Left ventricle myocardium superior (tissue), 1 donor: ENCODE results near the gene HPSE2. TPM values are rescaled to one million over a fixed set of nuclear protein-coding genes. Genes with fewer than 3 reads are reported as not detected.
A peak's percentile ranks its signal among the peaks of the same experiment; 100 is the strongest.
"Not testable (repeated sequence)": the region's sequence is repeated elsewhere in the genome, so short reads cannot be mapped to it uniquely, and the experiment has no call there.

ENCODE experiments used
- ATAC-seq: fragments of 200-7000 bp; cut with Tn5 transposase; one replicate; pipeline ENCODE4 v1.9.1; 2020; ENCODE audit warnings: mild to moderate bottlenecking, moderate library complexity
- DNase-seq: peaks from one replicate; pipeline ENCODE4 v3.0.0-alpha.2; 2020
- intact Hi-C: fragments of 100-400 bp; cut with micrococcal nuclease; formaldehyde crosslinking; loops from one replicate; pipeline ENCODE4 v1.11.0; 2022
- total RNA-seq: library from RNA; stranded (reverse); fragmentation: NEBNext Ultra II Directional; extraction: Animal tissue kit (Norgen Biotek cat#: 25700); gene quantifications from one replicate; pipeline ENCODE4 v1.2.1, GENCODE V29; 2021
- donor health status: DM: no; HTN: yes; CAD: no; lungs with severe emphysema.

The HPSE2 gene
- total RNA-seq, 1 donor from 2014 or later, result not detected

- intact Hi-C loops, result no loop called here
- DNase-seq, result no peak
- no peak for ATAC-seq
Observed at GRCh38 chr10:98951269-98952000, 284.2 kb downstream of the HPSE2 start.

DNA sequence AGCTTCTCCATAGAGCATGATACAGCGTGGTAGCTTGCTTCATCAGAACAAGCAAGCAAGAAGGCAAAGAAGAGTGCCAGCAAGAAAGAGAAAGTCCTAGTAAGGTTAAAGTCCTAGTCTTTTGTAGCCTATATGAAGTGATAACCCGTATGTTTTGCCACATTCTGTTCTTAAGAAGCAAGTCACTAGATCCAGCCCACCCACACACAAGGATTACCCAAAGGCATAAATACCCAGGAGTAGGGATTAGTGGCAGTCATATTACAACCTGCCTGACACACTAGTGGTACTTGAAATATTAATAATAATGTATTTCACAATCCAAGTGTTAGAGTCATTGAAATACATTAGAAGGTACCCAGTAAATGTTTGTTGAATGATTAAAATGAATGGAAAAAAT lies 285.5 kb downstream of the HPSE2 start:
- no peak for DNase-seq
- intact Hi-C loops, result no loop called here

GRCh38 chr10:98949306-98949705 lies 286.3 kb downstream of the HPSE2 start:
- no peak for DNase-seq
- intact Hi-C loops, result no loop called here
- no peak for ATAC-seq

More for the DNA sequence above, 285.5 kb downstream of the HPSE2 start:
- no peak for ATAC-seq

DNA sequence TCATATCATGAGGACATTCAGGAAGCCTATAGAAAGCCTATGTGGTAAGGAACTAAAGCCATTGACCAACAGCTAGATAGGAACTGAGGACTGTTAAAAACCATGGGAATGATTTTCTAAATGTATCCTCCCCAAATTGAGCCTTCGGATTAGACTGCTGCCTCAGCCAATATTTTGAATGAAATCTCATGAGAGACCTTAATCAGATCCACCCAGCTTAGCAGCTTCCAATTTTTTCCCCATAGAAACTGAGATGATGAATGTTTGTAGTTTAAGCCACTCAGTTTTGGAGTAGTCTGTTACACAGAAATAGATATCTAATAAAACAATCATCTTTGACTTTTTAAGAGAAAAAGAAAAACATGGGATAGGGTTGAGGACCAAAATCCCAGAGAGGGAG lies 292.0 kb downstream of the HPSE2 start:
- DNase-seq (no peak), ATAC-seq (no peak)
- intact Hi-C loops, result no loop called here

DNA sequence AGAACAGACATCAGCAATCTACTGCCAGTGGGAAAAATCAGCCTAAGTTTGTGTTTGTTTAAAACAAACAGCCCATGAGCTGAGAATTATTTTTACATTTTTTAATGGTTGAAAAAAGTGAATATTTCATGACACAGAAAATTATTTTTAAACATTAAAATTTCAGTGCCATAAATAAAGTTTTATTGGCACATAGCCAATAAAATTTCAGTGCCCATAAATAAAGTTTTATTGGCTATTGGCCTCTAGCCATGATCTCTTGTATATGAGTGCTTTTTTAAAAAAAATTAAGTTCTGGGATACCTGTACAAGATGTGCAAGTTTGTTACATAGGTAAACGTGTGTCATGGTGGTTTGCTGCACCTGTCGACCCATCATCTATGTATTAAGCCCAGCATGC lies 305.9 kb downstream of the HPSE2 start:
- intact Hi-C loops, result no loop called here
- ATAC-seq, result no peak
- no peak for DNase-seq

- no peak for ATAC-seq
- intact Hi-C loops, result no loop called here
- no peak for DNase-seq
Observed at GRCh38 chr10:98925651-98926050, 310.0 kb downstream of the HPSE2 start.

DNA sequence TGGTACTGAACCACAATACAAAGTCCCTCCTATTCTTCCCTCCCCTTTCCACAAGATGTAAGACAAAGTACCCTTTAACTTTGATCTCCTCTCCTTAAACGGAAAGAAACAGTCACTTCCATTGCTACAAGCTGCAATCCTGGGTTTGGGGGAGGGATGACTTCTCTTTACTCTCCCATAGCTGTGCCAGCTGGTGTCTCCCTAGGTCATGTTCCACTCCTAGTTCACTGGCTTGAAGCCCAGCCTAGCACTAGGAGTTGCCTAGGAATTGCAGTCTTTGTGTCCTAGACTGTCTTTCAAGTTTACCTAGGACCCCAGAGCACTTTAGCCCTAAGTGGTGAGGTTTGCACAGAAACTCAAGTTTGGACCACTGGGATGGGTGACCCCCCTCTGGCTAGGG lies 311.1 kb downstream of the HPSE2 start:
- ATAC-seq (no peak), DNase-seq (no peak)
- intact Hi-C loops, result no loop called here

GRCh38 chr10:98921316-98921715 lies 314.3 kb downstream of the HPSE2 start:
- intact Hi-C loops, result no loop called here

GRCh38 chr10:98920807-98921206 lies 314.8 kb downstream of the HPSE2 start:
- peak; percentile 90 for ATAC-seq
- intact Hi-C loops, result no loop called here
- no peak for DNase-seq

More at GRCh38 chr10:98921316-98921715, 314.3 kb downstream of the HPSE2 start:
- DNase-seq (no peak), ATAC-seq (peak; percentile 44)

DNA sequence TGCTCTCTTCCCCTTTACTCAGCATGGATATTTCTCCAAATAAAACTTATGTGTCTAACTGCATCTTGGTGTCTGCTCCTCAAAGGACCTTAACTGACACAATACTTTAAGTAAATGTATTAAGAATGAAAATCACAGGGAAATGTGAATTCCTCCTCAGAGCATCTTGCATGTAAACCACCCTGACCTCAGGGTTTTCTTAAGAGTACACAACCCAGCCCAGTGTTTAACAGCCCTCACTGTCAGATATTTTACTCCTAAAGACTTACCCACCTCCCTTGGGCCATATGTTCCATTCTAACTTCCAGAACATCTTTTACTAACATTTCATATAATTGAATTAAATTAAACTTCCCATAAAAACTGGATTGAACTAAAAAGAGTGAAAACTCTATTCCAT lies 315.3 kb downstream of the HPSE2 start:
- no peak for ATAC-seq
- intact Hi-C loops, result no loop called here
- no peak for DNase-seq

- DNase-seq (no peak), ATAC-seq (peak; percentile 27)
- intact Hi-C loops, result no loop called here
Observed at GRCh38 chr10:98919899-98920298, 315.8 kb downstream of the HPSE2 start.

DNA sequence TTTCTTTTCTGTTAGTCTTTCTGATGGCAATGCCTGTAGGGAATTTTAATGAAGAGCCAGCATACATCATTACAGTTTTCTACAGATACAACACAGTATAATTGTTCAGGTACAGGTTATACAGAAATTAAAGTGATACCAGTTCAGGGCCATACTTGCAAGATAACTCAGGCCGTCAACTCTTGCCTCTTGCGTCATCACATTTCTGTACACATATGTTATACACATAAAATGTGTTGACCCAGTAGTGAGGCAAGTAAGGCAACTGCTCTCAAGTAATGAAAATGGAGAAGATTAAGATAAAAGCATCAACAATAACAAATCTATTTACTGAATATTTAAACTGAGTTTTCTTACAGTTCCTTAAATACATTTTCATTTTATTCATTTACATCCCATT lies 317.8 kb downstream of the HPSE2 start:
- DNase-seq, result no peak
- no peak for ATAC-seq
- intact Hi-C loops, result no loop called here

DNA sequence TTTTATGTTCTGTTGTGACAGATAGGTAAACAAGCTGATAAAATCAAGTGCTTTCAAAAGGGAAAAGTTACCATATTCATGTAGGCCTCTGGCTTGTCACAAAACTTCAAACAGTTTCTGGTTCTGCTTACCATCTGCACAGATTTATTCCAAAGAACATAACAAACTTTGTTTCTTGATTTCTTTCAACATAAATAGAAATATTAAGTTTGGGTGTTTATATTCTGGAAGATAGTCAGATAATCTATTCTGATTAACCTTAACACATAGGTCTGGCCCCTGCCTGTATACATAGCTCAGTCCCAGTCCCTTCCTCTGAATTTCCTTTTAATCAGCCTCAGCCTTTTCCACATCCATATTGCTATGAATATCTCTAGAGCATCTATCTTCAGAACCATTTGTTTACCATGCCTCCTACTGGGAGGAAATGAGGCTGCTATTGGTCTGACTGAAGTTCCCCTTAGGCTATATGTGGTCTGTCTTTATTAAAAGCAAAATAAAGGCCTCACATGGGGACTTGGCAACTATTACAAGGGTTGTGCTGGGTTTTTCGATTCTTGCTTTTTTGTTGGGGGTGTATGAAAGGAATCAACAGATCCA lies 319.0 kb downstream of the HPSE2 start:
- intact Hi-C loops, result no loop called here
- DNase-seq (no peak), ATAC-seq (no peak)

DNA sequence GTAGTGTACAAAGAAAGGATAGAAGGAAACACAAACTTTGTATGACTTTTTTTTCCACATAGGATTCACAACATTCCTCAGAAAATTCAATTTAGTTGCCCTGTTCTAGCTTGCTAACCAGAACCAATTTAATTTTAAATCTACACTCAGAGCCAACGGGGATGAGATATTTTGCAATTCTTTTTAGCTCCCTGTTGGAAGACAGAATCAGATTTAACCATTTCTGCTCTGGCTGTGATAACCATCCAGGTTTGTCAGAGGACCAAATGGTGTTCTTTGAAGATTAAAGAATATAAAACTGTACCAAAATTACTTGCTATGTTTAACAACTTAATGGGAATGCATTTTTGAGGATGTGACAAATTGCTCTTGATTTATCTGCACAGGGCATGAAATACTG lies 319.7 kb downstream of the HPSE2 start:
- DNase-seq (no peak), ATAC-seq (no peak)
- intact Hi-C loops, result no loop called here

DNA sequence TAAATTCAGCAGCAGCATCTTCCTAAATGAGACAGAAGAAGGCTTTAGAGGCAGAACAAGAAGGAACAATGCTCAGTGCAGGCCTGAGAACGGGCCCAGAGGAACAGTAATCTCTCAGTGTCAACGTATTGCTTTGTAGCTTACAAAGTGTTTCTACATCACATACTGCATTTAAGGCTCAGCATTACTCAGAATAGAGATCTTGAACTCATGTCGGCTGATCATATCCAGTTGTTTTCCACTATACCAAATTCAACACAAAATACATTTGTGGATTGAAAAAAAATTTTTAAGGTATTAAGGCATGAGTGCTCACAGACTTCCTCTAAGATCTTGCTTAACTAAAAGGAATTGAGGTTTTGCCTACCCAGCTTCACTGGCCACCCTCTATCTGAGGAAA lies 325.1 kb downstream of the HPSE2 start:
- DNase-seq, result no peak
- ATAC-seq, result no peak
- intact Hi-C loops, result no loop called here

- ATAC-seq (no peak), DNase-seq (no peak)
- intact Hi-C loops, result no loop called here
Observed at GRCh38 chr10:98910048-98910447, 325.6 kb downstream of the HPSE2 start.

DNA sequence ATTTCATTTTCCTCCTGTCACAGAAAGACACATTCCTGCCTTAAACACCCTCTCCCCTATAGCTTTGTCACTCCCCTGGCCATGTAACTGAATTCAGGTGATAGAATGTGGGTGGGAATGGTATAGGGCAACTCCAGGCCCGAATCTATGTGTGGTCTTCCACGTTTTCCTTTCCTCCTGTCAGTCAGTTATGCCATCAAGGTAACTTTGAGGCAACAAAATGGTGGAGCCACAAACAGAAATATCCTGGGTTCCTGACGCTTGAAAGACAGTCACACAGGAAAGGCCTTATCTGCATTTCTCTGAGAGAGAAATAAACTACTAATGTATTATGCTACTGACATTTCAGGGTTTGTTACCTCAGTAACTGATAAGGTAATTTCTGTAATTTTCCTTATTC lies 326.8 kb downstream of the HPSE2 start:
- DNase-seq (no peak), ATAC-seq (no peak)
- intact Hi-C loops, result no loop called here

- DNase-seq, ATAC-seq, intact Hi-C loops: not testable (repeated sequence)
Observed at GRCh38 chr10:98908247-98908646, 327.4 kb downstream of the HPSE2 start.

GRCh38 chr10:98901441-98902110 lies 334.1 kb downstream of the HPSE2 start:
- DNase-seq (no peak), ATAC-seq (no peak)
- intact Hi-C loops, result no loop called here

DNA sequence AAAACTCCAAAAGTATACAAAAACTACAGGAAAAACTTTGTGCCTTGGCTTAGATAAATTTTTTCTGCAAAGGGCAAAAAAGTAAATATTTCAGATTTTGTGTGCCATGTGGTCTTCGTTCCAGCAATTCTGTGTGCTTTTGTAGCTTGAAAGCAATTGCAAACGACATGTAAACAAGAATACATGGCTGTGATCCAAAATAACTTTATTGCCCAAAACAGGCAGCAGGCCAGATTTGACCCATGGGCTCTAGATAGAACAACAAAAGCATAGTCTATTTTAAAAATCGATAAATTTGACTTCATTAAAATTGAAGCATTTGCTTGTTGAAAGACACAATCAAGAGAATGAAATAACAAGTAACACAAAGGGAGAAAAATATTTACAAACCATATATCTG lies 336.6 kb downstream of the HPSE2 start:
- DNase-seq (no peak), ATAC-seq (no peak)
- intact Hi-C loops, result no loop called here

- DNase-seq (no peak), ATAC-seq (no peak)
- intact Hi-C loops, result no loop called here
Observed at GRCh38 chr10:98892523-98892922, 343.1 kb downstream of the HPSE2 start.
